Measurements from ENCODE around the gene PSMA6. TPM values are rescaled to one million over a fixed set of nuclear protein-coding genes. Genes with fewer than 3 reads are reported as not detected.
A peak's percentile ranks its signal among the peaks of the same experiment; 100 is the strongest.

The PSMA6 gene
- total and polyA plus RNA-seq, 2 of the 13 experiments (the other 11 are each of a cell fraction or from before 2014, with no cell fraction given): 525 to 1,109 TPM

GRCh38 chr14:35335388-35336092 is 43.4 kb downstream of the PSMA6 start (continued):
- TF ChIP-seq NFKB2 (CRISPR knock-in tag; IDR thresholded peaks at IDR 0.05; ENCODE audit: borderline replicate concordance): peak; percentile 86
- no peak for TF ChIP-seq ZNF670 (CRISPR knock-in tag; IDR thresholded peaks at IDR 0.05; ENCODE audit: borderline replicate concordance)
- peak; percentile 80; the same call in 1 of the 2 replicates for TF ChIP-seq ZMYM3 (CRISPR knock-in tag; IDR thresholded peaks at IDR 0.05)
- no peak; the same call in 1 of the 2 replicates for TF ChIP-seq UBTF (CRISPR knock-in tag; IDR thresholded peaks at IDR 0.05)
- TF ChIP-seq DR1 (CRISPR knock-in tag; IDR thresholded peaks at IDR 0.05): no peak
- TF ChIP-seq ZNF296 (CRISPR knock-in tag; conservative IDR thresholded peaks at IDR 0.05): no peak
- TF ChIP-seq ZFP37 (CRISPR knock-in tag; IDR thresholded peaks at IDR 0.05; ENCODE audit: borderline replicate concordance): peak; percentile 78
- peak; percentile 28; the same call in 1 of the 2 replicates for TF ChIP-seq MLX (CRISPR knock-in tag; IDR thresholded peaks at IDR 0.05)
- no peak for TF ChIP-seq ZNF615 (CRISPR knock-in tag; IDR thresholded peaks at IDR 0.05; ENCODE audit: borderline replicate concordance)
- TF ChIP-seq YY1 (IDR thresholded peaks at IDR 0.05; ENCODE audit: insufficient read depth, insufficient replicate concordance, low read depth, low read length): no peak
- no peak for TF ChIP-seq ZFYVE20 (CRISPR knock-in tag; IDR thresholded peaks at IDR 0.05; ENCODE audit: borderline replicate concordance, low read depth)
- TF ChIP-seq ZBTB7B (CRISPR knock-in tag; IDR thresholded peaks at IDR 0.05): peak; percentile 44; the same call in 1 of the 2 replicates
- no peak for TF ChIP-seq ZNF879 (CRISPR knock-in tag; IDR thresholded peaks at IDR 0.05)
- peak; percentile 73 for TF ChIP-seq HDAC2 (CRISPR knock-in tag; IDR thresholded peaks at IDR 0.05)
- TF ChIP-seq ZBTB37 (CRISPR knock-in tag; IDR thresholded peaks at IDR 0.05): peak; percentile 87
- TF ChIP-seq KLF16 (CRISPR knock-in tag; IDR thresholded peaks at IDR 0.05): peak in 1 of 2 experiments; percentile 40; a peak in 2 of 4 replicates
- TF ChIP-seq TBX3 (IDR thresholded peaks at IDR 0.05; ENCODE audit: borderline replicate concordance): peak; percentile 11; the same call in 1 of the 2 replicates
- TF ChIP-seq ZNF24 (IDR thresholded peaks at IDR 0.05): 0 out of 2 replicates have a peak, but pooled peaks have one; percentile 34
- no peak for TF ChIP-seq HNF1A (IDR thresholded peaks at IDR 0.05; ENCODE audit: low read depth)
- TF ChIP-seq HNF1A (CRISPR knock-in tag; IDR thresholded peaks at IDR 0.05; ENCODE audit: borderline replicate concordance): no peak; the same call in 1 of the 2 replicates
- TF ChIP-seq PCBP1 (IDR thresholded peaks at IDR 0.05; ENCODE audit: borderline replicate concordance, low read depth, low read length): no peak
